Endothelial cell of umbilical vein (primary cell): Measurements from ENCODE around the gene RPL36AL. TPM values are rescaled to one million over a fixed set of nuclear protein-coding genes. Genes with fewer than 3 reads are reported as not detected.

ENCODE experiments used
- BruUV-seq: library from RNA; stranded (reverse); fragments of 400-500 nt; replicated peaks from 2 replicates; lab custom pipeline; 2021; lab: Mats Ljungman, UMichigan
- CTCF ChIA-PET: fragments of 300-600, 350-600 bp; sonication (Branson Sonifier 250); formaldehyde crosslinking; loops from one replicate; lab custom pipeline; 2021; ENCODE audit warnings: antibody characterized with exemption, inconsistent platforms; lab: Charles Lee
- POLR2A ChIA-PET: fragments of 300-600, 350-600 bp; sonication (Branson Sonifier 250); formaldehyde crosslinking; loops from one replicate; lab custom pipeline; 2021; ENCODE audit warnings: antibody characterized with exemption, inconsistent platforms; lab: Charles Lee
- DNase-seq: peaks from one replicate; pipeline ENCODE4 v3.0.0-alpha.2; 2011; ENCODE audit warnings: low read depth, low spot score
- FAIRE-seq: peaks from 2 replicates; lab custom pipeline; 2011; peaks lifted over from hg19 to GRCh38; lab: Jason Lieb, UNC
- H2AFZ ChIP-seq: 2 replicates; pipeline ENCODE4 v1.6.0; 2012; ENCODE audit warnings: low read depth, low read length, control low read depth, inconsistent platforms
- H3K27ac ChIP-seq: 2 replicates; pipeline ENCODE4 v1.5.1; 2011; ENCODE audit warnings: low read depth, mild to moderate bottlenecking, control low read depth, low read length, moderate library complexity; ENCODE audit not compliant: insufficient read depth
- H3K27me3 ChIP-seq, 2 experiments: 2 replicates each; pipeline versions ENCODE4 v1.6.0 to v1.6.1; 2011; ENCODE audit warnings: low read length in 2 of 2, mixed read lengths in 1 of 2; ENCODE audit not compliant: control insufficient read depth in 2 of 2, insufficient read depth in 2 of 2
- H3K36me3 ChIP-seq, 2 experiments: 2 replicates in 1 of 2; 3 replicates in 1 of 2; pipeline ENCODE4 v1.5.1; 2011; ENCODE audit warnings: low read length in 2 of 2, mild to moderate bottlenecking in 1 of 2, moderate library complexity in 1 of 2; ENCODE audit not compliant: control insufficient read depth in 2 of 2, insufficient read depth in 2 of 2; ENCODE audit errors: extremely low read depth in 1 of 2
- H3K4me1 ChIP-seq: 3 replicates; pipeline ENCODE4 v1.5.1; 2011; ENCODE audit warnings: mild to moderate bottlenecking, low read length; ENCODE audit not compliant: control insufficient read depth, insufficient read depth; ENCODE audit errors: extremely low read depth
- H3K4me2 ChIP-seq: 2 replicates; pipeline ENCODE4 v1.6.1; 2011; ENCODE audit warnings: low read length, control low read depth, mixed read lengths; ENCODE audit not compliant: insufficient read depth
- H3K4me3 ChIP-seq, 3 experiments: fragments of 200-600 bp in 1 of 3; sonication (generic), shearing (Covaris generic) in 1 of 3; replicated peaks in 1 of 3; 2 replicates each; pipeline ENCODE4 v1.5.1; 2011 to 2016; ENCODE audit warnings: control low read depth in 3 of 3, low read length in 3 of 3, mild to moderate bottlenecking in 2 of 3, inconsistent platforms in 1 of 3, low read depth in 1 of 3, moderate library complexity in 1 of 3; ENCODE audit not compliant: insufficient read depth in 1 of 3
- H3K79me2 ChIP-seq: 2 replicates; pipeline ENCODE4 v1.6.0; 2012; ENCODE audit warnings: low read length, inconsistent platforms; ENCODE audit not compliant: control insufficient read depth, insufficient read depth
- H3K9ac ChIP-seq: replicated peaks from 2 replicates; pipeline ENCODE3; 2011; ENCODE audit warnings: low read length, control low read depth; ENCODE audit not compliant: insufficient read depth; ENCODE audit errors: extremely low read depth
- H3K9me1 ChIP-seq: replicated peaks from 3 replicates; pipeline ENCODE4 v1.6.0; 2011; ENCODE audit warnings: mild to moderate bottlenecking, low read length; ENCODE audit not compliant: control insufficient read depth, insufficient read depth; ENCODE audit errors: extremely low read depth
- H3K9me3 ChIP-seq: replicated peaks from 2 replicates; pipeline ENCODE4 v1.5.1; 2012; ENCODE audit warnings: low read length, inconsistent platforms; ENCODE audit not compliant: control insufficient read depth, insufficient read depth
- H4K20me1 ChIP-seq: replicated peaks from 2 replicates; pipeline ENCODE3; 2011; ENCODE audit warnings: mild to moderate bottlenecking, low read length; ENCODE audit not compliant: control insufficient read depth, insufficient read depth; ENCODE audit errors: extremely low read depth
- GATA2 ChIP-seq: IDR thresholded peaks from 2 replicates; pipeline ENCODE4 v1.7.0; 2011; ENCODE audit warnings: low read depth, mild to moderate bottlenecking, moderate library complexity, mixed read lengths, low read length; ENCODE audit not compliant: insufficient read length, insufficient read depth
- JUN ChIP-seq: IDR thresholded peaks from 2 replicates; pipeline ENCODE4 v1.6.1; 2011; ENCODE audit warnings: borderline replicate concordance, low read depth; ENCODE audit not compliant: insufficient read length, insufficient read depth
- MYC ChIP-seq: IDR thresholded peaks from one replicate; pipeline ENCODE4 v1.6.1; 2011; ENCODE audit warnings: mild to moderate bottlenecking, low read depth, low read length
- POLR2A ChIP-seq: IDR thresholded peaks from 2 replicates; pipeline ENCODE4 v1.6.1; 2012; ENCODE audit warnings: low read depth, mild to moderate bottlenecking, control low read depth, low read length
- POLR2AphosphoS5 ChIP-seq: IDR thresholded peaks from 2 replicates; pipeline ENCODE4 v1.6.1; 2012; ENCODE audit warnings: low read depth, mild to moderate bottlenecking, control low read depth, low read length, moderate library complexity; ENCODE audit not compliant: insufficient read depth
- dilution Hi-C: fragments of 300-500 bp; cut with MboI; formaldehyde crosslinking; loops from one replicate; pipeline ENCODE4 v1.15.0; 2019; ENCODE audit warnings: low sequenced_read_pairs; ENCODE audit not compliant: extremely low pct_ligation_motif_present
- intact Hi-C: fragments of 100-400 bp; cut with micrococcal nuclease; formaldehyde crosslinking; loops from one replicate; pipeline ENCODE4 v1.10.0; 2022
- polyA plus RNA-seq, 4 experiments: library from polyadenylated mRNA; depleted of rRNA in 3 of 4; stranded (reverse) in 3 of 4; unstranded in 1 of 4; fragments of >200 nt; gene quantifications; 2 replicates each; pipeline versions ENCODE4 v1.2.1 to v1.2.3, GENCODE V29; 2011 to 2012; ENCODE audit warnings: missing spikeins in 1 of 4
- total RNA-seq: library from RNA; stranded (reverse); gene quantifications from 2 replicates; pipeline ENCODE4 v1.2.3, GENCODE V29; 2021
- TF ChIP-seq, protein P1 (sequence below), 2 donors: IDR thresholded peaks; 1 replicate in 1 of 2; 2 replicates in 1 of 2; pipeline ENCODE4 v1.5.1; 2011; ENCODE audit warnings: low read length in 2 of 2, mild to moderate bottlenecking in 2 of 2, moderate library complexity in 2 of 2, control low read depth in 1 of 2, inconsistent platforms in 1 of 2, low read depth in 1 of 2; ENCODE audit not compliant: insufficient read depth in 1 of 2; ENCODE audit errors: extremely low read depth in 1 of 2
- TF ChIP-seq, protein P2 (sequence below): IDR thresholded peaks from 2 replicates; pipeline ENCODE4 v1.6.1; 2011; ENCODE audit not compliant: insufficient read depth, insufficient read length

The RPL36AL gene
- total and polyA plus RNA-seq, 2 donors (not counting 3 experiments of a cell fraction or from before 2014, with no cell fraction given): 174 to 251 TPM

DNA sequence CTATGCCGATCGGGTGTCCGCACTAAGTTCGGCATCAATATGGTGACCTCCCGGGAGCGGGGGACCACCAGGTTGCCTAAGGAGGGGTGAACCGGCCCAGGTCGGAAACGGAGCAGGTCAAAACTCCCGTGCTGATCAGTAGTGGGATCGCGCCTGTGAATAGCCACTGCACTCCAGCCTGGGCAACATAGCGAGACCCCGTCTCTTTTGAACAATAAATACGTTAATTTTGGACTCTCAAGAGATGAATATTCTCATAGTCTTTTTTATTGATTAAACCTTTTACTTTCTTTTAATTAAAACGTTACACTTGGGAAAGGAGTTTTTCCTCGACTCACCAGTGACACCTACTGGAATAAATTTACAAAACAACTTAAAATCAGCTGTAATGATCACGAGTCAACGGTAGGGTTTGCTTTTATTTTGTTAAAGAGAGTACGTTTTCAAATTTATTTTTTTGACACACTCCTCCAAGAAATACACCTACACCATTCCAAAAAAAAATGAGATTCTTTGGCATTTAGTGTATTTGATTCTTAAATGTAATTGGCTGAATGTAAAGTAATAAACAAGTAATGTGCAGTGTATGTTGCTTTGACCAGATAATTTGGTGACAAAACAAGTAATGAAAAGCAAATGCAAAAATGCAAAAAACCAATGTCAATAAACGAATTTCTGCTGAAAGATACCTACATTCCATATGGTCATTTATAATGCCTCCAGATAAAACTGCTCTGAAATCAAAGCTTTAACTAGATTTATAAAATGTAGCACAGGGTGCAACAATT is 33.6 kb downstream of the RPL36AL start:
- peaks cover 10% of the 10 kb centered on the region for H3K4me1 ChIP-seq
- H3K4me3 ChIP-seq: peak overlapping the region in 1 of 3 experiments; percentile 34
- intact Hi-C loops (loop anchor here (1.0 to 5.0 kb wide), 7 partner anchors 11 to 180 kb away; partner anchors contain the start of genes KLHDC1, LRR1, MGAT2 and RPL36AL), dilution Hi-C loops (no loop called here)
- peak; percentile 87 for DNase-seq
- no peaks in the 10 kb centered on the region for H3K9me1 ChIP-seq
- BruUV-seq: no TSS peak
- FAIRE-seq: peak; percentile 79
- H3K27me3 ChIP-seq: no peaks in the 10 kb centered on the region
- peak overlapping the region; percentile 75 for H3K4me2 ChIP-seq
- H3K27ac ChIP-seq: peak overlapping the region; percentile 82
- POLR2A ChIA-PET: interaction anchor here (0.5 to 2.5 kb wide), 5 partner anchors 8 to 181 kb away, joined by 3 to 12 read pairs (median 10); partner anchors contain the start of genes KLHDC2, LRR1, MGAT2 and RPL36AL
- TF ChIP-seq POLR2AphosphoS5 (peak; percentile 11), GATA2 (peak; percentile 21), JUN (no peak), MYC (no peak), POLR2A (no peak)
- TF ChIP-seq, protein P1, sequence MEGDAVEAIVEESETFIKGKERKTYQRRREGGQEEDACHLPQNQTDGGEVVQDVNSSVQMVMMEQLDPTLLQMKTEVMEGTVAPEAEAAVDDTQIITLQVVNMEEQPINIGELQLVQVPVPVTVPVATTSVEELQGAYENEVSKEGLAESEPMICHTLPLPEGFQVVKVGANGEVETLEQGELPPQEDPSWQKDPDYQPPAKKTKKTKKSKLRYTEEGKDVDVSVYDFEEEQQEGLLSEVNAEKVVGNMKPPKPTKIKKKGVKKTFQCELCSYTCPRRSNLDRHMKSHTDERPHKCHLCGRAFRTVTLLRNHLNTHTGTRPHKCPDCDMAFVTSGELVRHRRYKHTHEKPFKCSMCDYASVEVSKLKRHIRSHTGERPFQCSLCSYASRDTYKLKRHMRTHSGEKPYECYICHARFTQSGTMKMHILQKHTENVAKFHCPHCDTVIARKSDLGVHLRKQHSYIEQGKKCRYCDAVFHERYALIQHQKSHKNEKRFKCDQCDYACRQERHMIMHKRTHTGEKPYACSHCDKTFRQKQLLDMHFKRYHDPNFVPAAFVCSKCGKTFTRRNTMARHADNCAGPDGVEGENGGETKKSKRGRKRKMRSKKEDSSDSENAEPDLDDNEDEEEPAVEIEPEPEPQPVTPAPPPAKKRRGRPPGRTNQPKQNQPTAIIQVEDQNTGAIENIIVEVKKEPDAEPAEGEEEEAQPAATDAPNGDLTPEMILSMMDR (IDR thresholded peaks at IDR 0.05; ENCODE audit: extremely low read depth in 1 of 2, insufficient read depth in 1 of 2, low read depth in 1 of 2, low read length in 2 of 2): peak; percentile 59 to 62
- TF ChIP-seq, protein P2, sequence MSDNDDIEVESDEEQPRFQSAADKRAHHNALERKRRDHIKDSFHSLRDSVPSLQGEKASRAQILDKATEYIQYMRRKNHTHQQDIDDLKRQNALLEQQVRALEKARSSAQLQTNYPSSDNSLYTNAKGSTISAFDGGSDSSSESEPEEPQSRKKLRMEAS: no peak
- peaks cover 5% of the 10 kb centered on the region for H4K20me1 ChIP-seq
- peak overlapping the region; percentile 29 for H3K9ac ChIP-seq
- H3K79me2 ChIP-seq: peaks cover 43% of the 10 kb centered on the region
- H3K36me3 ChIP-seq: peaks cover 6 to 8% of the 10 kb centered on the region in 2 experiments
- H2AFZ ChIP-seq: peak overlapping the region; percentile 36
- no peaks in the 10 kb centered on the region for H3K9me3 ChIP-seq
- CTCF ChIA-PET: interaction anchor here (0.7 to 3.8 kb wide), 12 partner anchors 8 to 125 kb away, joined by 3 to 30 read pairs (median 8); partner anchors contain the start of genes LRR1, MGAT2 and RPL36AL
